ENCODE measurements around the gene TNFRSF8. TPM values are rescaled to one million over a fixed set of nuclear protein-coding genes. Genes with fewer than 3 reads are reported as not detected.

TNFRSF8 gene
- total RNA-seq, 4 donors from 2014 or later = not detected

GRCh38 chr1:12166834-12167492, 103.9 kb downstream of the TNFRSF8 start, which contains the start of gene TNFRSF1B:
TSS of gene TNFRSF1B (plus strand) at chr1:12166991. CDS start at chr1:12167092, 101 bp downstream.
- peak within 1 kb of the TSS in 2 of 3 donors; percentile 32 to 66 for H3K4me3 ChIP-seq (replicated peaks in 1 of 3)
- no peaks in the 10 kb centered on the region for H3K36me3 ChIP-seq
- peak within 1 kb of the TSS; percentile 2 to 71 (median 64) for H3K27ac ChIP-seq
- peaks cover 4 to 25% of the 10 kb centered on the region in 2 donors for H3K4me1 ChIP-seq
- H3K27me3 ChIP-seq = no peaks in the 10 kb centered on the region
- 3 to 8% methylated on average over 14 to 30 of the region's 79 CpGs for WGBS, 2 donors
- DNase-seq = peak; percentile 59 to 60
- H3K9me3 ChIP-seq = no peaks in the 10 kb centered on the region
- intact Hi-C loops (cut with DNase I) = no loop called here
- no peak for TF ChIP-seq CTCF (IDR thresholded peaks at IDR 0.05)
- TF ChIP-seq POLR2A (IDR thresholded peaks at IDR 0.05) = peak in 1 of 2 donors; percentile 74

- DNase-seq = no peak
- Histone ChIP-seq H3K4me3 (replicated peaks in 1 of 3) (peak overlapping the region in 2 of 3 donors; percentile 32 to 66), H3K36me3 (no peaks in the 10 kb centered on the region), H3K4me1 (peaks cover 4 to 21% of the 10 kb centered on the region in 2 donors), H3K27me3 (no peaks in the 10 kb centered on the region), H3K27ac (peak overlapping the region; percentile 2 to 71 (median 64)), H3K9me3 (no peaks in the 10 kb centered on the region)
- 53 to 57% methylated on average over 28 to 31 of the region's 33 CpGs for WGBS, 2 donors
- intact Hi-C loops (cut with DNase I) = no loop called here
- TF ChIP-seq CTCF (IDR thresholded peaks at IDR 0.05) (no peak), POLR2A (IDR thresholded peaks at IDR 0.05) (no peak)
Measured at GRCh38 chr1:12167493-12168429, 104.7 kb downstream of the TNFRSF8 start.

GRCh38 chr1:12168451-12169160, 105.5 kb downstream of the TNFRSF8 start:
- no peak for TF ChIP-seq CTCF (IDR thresholded peaks at IDR 0.05)
- intact Hi-C loops (cut with DNase I) = no loop called here
- DNase-seq = no peak
- no peaks in the 10 kb centered on the region for H3K27me3 ChIP-seq
- peak overlapping the region in 2 of 3 donors; percentile 64 to 71 for H3K27ac ChIP-seq
- H3K36me3 ChIP-seq = no peaks in the 10 kb centered on the region
- 78 to 82% methylated on average over 13 to 15 of the region's 17 CpGs for WGBS, 2 donors
- H3K4me3 ChIP-seq (replicated peaks in 1 of 3) = peak overlapping the region in 1 of 3 donors; percentile 66
- peaks cover 4 to 22% of the 10 kb centered on the region in 2 donors for H3K4me1 ChIP-seq
- H3K9me3 ChIP-seq = no peaks in the 10 kb centered on the region

GRCh38 chr1:12169442-12170135, 106.5 kb downstream of the TNFRSF8 start:
- TF ChIP-seq CTCF (IDR thresholded peaks at IDR 0.05) = no peak
- TF ChIP-seq POLR2A (IDR thresholded peaks at IDR 0.05) = no peak
- no peak overlapping the region for H3K27ac ChIP-seq
- 87 to 89% methylated on average over 8 of the region's 8 CpGs for WGBS, 2 donors

More at GRCh38 chr1:12169442-12170135, 106.5 kb downstream of the TNFRSF8 start:
- Histone ChIP-seq H3K4me3 (replicated peaks in 1 of 3) (no peak overlapping the region), H3K27me3 (no peaks in the 10 kb centered on the region), H3K4me1 (peaks cover 4 to 29% of the 10 kb centered on the region in 2 donors), H3K9me3 (no peaks in the 10 kb centered on the region), H3K36me3 (no peaks in the 10 kb centered on the region)
- intact Hi-C loops (cut with DNase I) = no loop called here
- no peak for DNase-seq

All from thyroid gland (tissue), 4 donors.